Activated CD8-positive, alpha-beta memory T cell treated with anti-CD3 and anti-CD28 coated beads, Interleukin-2, amount 50 U/mL, for 1 hour (primary cell): Measurements from ENCODE around the gene STAMBP.
"Not testable (repeated sequence)": the region's sequence is repeated elsewhere in the genome, so short reads cannot be mapped to it uniquely, and the experiment has no call there.

ENCODE experiments used
- DNase-seq: peaks from one replicate; pipeline ENCODE4 v3.0.0-alpha.2; 2020; ENCODE audit errors: extremely low read depth

Gene STAMBP

GRCh38 chr2:73887596-73888353 is 59.0 kb downstream of the STAMBP start:
- DNase-seq, result not testable (repeated sequence)

GRCh38 chr2:73888388-73888787 is 59.6 kb downstream of the STAMBP start:
- DNase-seq, result no peak

GRCh38 chr2:73889206-73889605 is 60.4 kb downstream of the STAMBP start:
- DNase-seq, result no peak

GRCh38 chr2:73890301-73891092 is 61.7 kb downstream of the STAMBP start:
- DNase-seq, result no peak

- no peak for DNase-seq
These were observed 62.6 kb downstream of the STAMBP start for GRCh38 chr2:73891276-73891901.

GRCh38 chr2:73892631-73893329 is 64.0 kb downstream of the STAMBP start, which contains the start of gene ACTG2:
Gene ACTG2 (plus strand): TSS chr2:73893008. CDS start chr2:73901312, 8,304 bp downstream.
- no peak for DNase-seq

GRCh38 chr2:73893764-73894474 is 65.2 kb downstream of the STAMBP start:
- DNase-seq, result no peak

GRCh38 chr2:73894475-73894850 is 65.7 kb downstream of the STAMBP start:
- no peak for DNase-seq

GRCh38 chr2:73894877-73895276 is 66.1 kb downstream of the STAMBP start:
- no peak for DNase-seq

- DNase-seq, result no peak
These were observed 66.7 kb downstream of the STAMBP start for GRCh38 chr2:73895473-73895872.

GRCh38 chr2:73896362-73897239 is 67.8 kb downstream of the STAMBP start:
- DNase-seq, result no peak

- DNase-seq, result no peak
These were observed 68.5 kb downstream of the STAMBP start for GRCh38 chr2:73897240-73897583.

GRCh38 chr2:73897934-73898333 is 69.2 kb downstream of the STAMBP start:
- no peak for DNase-seq

GRCh38 chr2:73899801-73900336 is 71.1 kb downstream of the STAMBP start:
- DNase-seq, result no peak

- DNase-seq, result no peak
These were observed 72.4 kb downstream of the STAMBP start for GRCh38 chr2:73901143-73901542.

- DNase-seq, result no peak
These were observed 73.5 kb downstream of the STAMBP start for GRCh38 chr2:73902284-73902683.

GRCh38 chr2:73903313-73903712 is 74.6 kb downstream of the STAMBP start:
- DNase-seq, result no peak

GRCh38 chr2:73903949-73904613 is 75.3 kb downstream of the STAMBP start:
- not testable (repeated sequence) for DNase-seq

GRCh38 chr2:73904952-73905351 is 76.2 kb downstream of the STAMBP start:
- no peak for DNase-seq
